Stimulated activated CD8-positive, alpha-beta memory T cell treated with anti-CD3 and anti-CD28 coated beads, Interleukin-7, amount 100 ng/mL, for 1 hour (primary cell): ENCODE data around the gene AUTS2.
"Not testable (repeated sequence)": the region's sequence is repeated elsewhere in the genome, so short reads cannot be mapped to it uniquely, and the experiment has no call there.

Experiments used
- DNase-seq, 2 donors: peaks; one replicate each; pipeline ENCODE4 v3.0.0-alpha.2; 2020; ENCODE audit warnings: low read depth in 2 of 2

AUTS2 gene

GRCh38 chr7:70647801-70648498 lies 1049.7 kb downstream of the AUTS2 start:
- peak; percentile 65 to 70 for DNase-seq

- not testable (repeated sequence) for DNase-seq
Observed at GRCh38 chr7:70648499-70648861, 1050.2 kb downstream of the AUTS2 start.

- DNase-seq = no peak
Observed at GRCh38 chr7:70649323-70649722, 1051.0 kb downstream of the AUTS2 start.

GRCh38 chr7:70654146-70654545 lies 1055.9 kb downstream of the AUTS2 start:
- DNase-seq = no peak

- no peak for DNase-seq
Observed at GRCh38 chr7:70654979-70655378, 1056.7 kb downstream of the AUTS2 start.

- DNase-seq = no peak
Observed at GRCh38 chr7:70655694-70656093, 1057.4 kb downstream of the AUTS2 start.

- no peak for DNase-seq
Observed at GRCh38 chr7:70657571-70657970, 1059.3 kb downstream of the AUTS2 start.

DNA sequence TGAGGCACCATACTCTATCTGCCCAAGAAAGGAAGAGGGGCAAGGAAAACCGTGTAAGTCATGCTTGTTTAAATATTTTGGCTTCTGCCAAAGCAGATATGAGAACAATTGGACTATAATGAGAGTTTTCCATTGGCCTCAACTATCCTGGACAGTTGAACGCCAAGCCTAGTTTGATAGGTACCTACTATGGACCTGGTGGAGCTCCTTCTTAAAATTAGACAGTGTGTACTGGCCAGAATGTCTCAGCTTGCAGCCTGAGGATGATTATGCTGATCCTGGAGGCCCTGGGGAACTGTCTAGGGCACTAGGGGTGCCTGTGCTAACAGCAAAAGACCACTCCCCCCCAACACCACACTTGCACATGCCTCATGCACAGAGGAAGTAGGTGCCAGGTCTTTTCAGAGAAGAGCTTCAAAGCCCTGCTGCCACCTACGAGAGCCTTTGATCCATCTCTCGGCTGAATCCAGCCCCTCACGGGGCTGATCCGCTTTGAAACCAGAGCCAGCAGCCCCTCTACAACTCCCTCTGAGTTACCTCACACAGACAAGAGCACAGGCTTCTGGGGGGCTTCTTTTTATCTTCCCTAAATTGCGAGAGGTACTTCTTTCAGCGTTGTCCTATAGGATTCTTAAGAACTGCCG lies 1059.8 kb downstream of the AUTS2 start:
- no peak for DNase-seq

GRCh38 chr7:70659263-70659662 lies 1061.0 kb downstream of the AUTS2 start:
- DNase-seq = no peak

DNA sequence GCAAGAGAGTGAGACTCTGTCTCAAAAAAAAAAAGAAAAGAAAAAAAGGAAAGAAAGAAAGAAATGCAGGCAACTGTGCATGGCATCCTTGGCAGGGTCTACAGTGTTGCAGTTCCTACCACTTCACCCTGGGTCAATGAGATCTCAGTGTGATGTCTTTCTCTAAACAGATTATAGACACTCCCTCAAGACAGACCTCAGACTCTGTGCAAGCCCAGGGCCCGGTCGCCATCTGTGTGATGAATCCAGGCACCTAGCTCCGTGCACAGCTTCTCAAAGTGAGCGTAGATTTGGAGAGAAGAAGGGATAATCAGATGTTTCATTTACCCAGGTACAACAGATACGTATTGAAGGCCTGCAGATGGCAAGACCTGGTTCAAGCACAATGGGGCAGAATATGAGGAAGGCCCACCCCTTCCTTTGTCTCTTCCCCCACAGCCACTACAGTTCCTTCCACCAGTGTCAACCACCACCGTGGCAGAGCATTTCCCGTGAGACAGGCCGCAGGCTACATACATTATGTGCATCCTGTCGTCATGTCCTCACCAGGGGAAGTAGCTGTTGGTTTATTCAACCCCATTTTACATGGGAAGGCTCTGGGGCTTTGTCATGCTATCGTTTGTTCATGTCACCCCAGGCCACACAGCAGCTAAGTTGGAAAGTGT lies 1062.0 kb downstream of the AUTS2 start:
- DNase-seq = peak; percentile 17 to 37

DNA sequence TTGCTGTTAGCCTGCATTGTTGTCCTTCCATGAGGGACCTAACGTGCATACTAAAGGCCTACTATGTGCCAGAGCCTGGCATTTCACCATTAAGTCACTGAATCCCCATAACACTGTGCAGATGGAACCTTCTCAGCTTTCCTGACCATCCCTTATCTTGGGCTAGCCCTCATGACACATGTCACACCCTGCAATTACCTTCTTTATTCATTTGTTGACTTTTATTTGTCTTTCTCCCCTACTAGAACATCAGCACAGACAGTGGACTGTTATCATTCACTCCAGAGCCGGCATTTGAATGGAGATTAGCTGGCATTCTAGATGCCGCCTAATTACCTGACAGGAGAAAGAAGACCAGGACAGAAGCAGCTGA lies 1062.5 kb downstream of the AUTS2 start:
- no peak for DNase-seq

- DNase-seq = no peak
Observed at GRCh38 chr7:70663680-70664079, 1065.4 kb downstream of the AUTS2 start.

DNA sequence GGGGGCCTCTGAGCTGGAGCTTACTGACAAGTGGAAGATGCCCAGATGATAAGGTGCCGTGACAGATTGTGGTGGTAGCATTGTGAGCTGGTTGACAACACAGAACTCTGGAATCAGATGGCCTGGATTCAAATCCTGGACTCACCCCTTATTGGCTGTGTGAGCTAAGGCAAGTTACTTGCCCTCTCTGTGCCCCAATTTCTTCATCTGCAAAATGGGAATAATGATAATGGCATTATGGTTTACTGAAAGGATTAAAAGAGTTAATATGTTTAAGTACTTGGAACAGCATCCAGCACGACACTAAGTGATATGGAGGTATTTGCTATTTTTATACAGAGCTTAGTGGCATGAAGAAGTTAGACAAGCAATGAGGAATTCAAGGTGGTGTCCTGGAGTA lies 1067.7 kb downstream of the AUTS2 start:
- DNase-seq = no peak

DNA sequence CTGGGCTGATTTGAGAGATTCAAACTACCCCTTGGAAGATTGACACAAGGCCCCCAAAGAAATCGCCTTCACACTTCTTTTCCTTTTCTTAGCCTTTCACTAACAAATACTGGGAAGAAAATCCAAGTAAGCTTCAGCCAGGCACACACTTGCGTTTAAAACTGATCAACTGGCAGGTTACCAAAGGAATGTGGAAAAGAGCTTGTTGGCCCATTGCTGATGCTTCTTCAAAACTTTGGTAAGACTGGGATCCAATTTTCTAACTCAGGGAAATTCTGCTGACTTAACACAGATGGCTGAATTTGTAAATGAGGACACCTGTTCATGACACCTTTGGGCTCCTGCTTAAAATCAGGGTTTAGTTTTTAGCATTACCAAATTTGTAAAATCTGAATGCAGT lies 1069.1 kb downstream of the AUTS2 start:
- no peak for DNase-seq

DNA sequence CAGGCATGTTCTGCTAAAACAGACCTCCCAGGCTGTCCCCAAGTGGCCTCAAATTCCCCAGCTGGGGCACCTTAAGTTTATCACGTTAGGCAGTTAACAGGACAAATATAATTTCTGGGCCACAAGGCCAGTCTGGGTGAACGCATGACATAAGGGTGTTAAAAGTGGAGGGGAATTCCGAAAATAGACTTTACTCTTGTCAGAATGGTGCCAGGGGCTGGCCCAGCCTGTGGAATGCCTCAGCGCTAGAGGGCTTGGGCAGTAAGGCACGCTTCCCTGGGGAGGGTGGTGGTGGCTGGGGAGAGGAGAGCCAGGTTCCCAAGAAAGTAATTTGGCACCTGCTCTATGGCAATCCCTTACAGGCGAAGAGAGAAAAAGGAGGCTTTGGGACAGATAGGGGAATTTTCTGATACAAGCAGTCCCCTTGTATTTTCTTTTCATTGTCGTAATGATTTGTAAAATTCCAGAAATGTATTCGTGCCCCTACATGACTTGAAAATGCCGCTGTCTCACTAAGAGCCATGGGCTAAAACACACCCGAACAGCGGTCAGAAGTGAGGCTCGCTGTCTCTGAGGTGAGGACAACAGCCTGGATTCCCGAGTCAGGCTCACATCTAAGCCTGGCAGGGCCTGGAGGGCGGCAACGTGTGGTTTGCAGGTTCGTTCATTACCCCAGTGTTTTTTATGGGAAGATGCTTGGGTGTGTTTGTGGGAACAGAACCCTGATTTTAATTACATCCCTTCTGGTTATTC lies 1070.5 kb downstream of the AUTS2 start:
- DNase-seq = no peak

GRCh38 chr7:70669854-70670253 lies 1071.6 kb downstream of the AUTS2 start:
- DNase-seq = peak in 1 of 2 donors; percentile 18

- DNase-seq = no peak
Observed at GRCh38 chr7:70670288-70670687, 1072.0 kb downstream of the AUTS2 start.

- no peak for DNase-seq
Observed at GRCh38 chr7:70673778-70674570, 1075.7 kb downstream of the AUTS2 start.

- DNase-seq = no peak
Observed at GRCh38 chr7:70674571-70675010, 1076.3 kb downstream of the AUTS2 start.

- no peak for DNase-seq
Observed at GRCh38 chr7:70676243-70676642, 1078.0 kb downstream of the AUTS2 start.

DNA sequence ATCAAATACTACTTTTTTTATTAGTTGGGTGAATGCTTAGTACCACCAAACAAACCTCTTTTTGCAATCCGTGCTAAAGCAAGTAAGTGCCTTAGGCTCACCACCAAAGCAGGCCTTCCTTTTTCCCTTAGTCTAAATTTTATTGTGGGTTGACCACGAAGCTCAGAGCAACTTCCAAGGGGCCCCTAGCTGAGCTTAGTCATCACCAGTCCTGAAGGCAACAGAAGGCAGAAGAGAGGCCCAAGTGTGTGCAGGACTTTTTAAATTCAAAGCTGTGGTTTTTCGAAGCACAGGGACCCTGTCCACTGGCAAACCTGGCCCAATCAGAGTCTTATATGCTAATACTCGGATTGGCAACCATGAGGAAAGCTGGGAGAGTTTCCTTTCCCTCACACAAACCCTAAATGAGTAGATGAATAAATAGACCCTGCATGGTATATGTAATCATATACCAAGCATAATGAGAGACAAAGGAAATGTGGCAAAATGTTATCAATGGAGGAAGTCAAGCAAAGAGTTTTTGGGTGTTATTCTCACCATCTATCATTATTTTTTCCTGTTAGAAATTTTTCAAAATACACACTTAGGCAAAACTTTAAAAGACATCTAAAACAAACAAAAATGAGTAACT lies 1080.5 kb downstream of the AUTS2 start:
- no peak for DNase-seq
